HEK293 (cell line): ENCODE results near the gene NPM3.

ENCODE experiments used
- CTCF ChIA-PET: fragments of 350-600 bp; formaldehyde crosslinking; extraction: SDS; loops from one replicate; lab custom pipeline; 2021; ENCODE audit warnings: antibody characterized with exemption; lab: Yijun Ruan, JAX
- POLR2A ChIA-PET: fragments of 300-600 bp; formaldehyde crosslinking; extraction: SDS; loops from one replicate; lab custom pipeline; 2020; ENCODE audit warnings: antibody characterized with exemption, inconsistent platforms; lab: Yijun Ruan, JAX
- H3K27ac ChIP-seq: fragments of 200-500 bp; sonication (Bioruptor generic); 2 replicates; pipeline ENCODE4 v1.5.1; 2014; ENCODE audit warnings: low read depth, low read length, control low read depth, inconsistent platforms; ENCODE audit errors: extremely low read depth
- H3K36me3 ChIP-seq, 2 experiments: fragments of 200-500 bp in 1 of 2; sonication (Bioruptor generic) in 1 of 2; 1 replicate in 1 of 2; 2 replicates in 1 of 2; pipeline ENCODE4 v1.5.1; 2014 to 2017; ENCODE audit warnings: inconsistent platforms in 2 of 2, low read length in 2 of 2; ENCODE audit not compliant: control insufficient read depth in 2 of 2, insufficient read depth in 1 of 2
- H3K4me1 ChIP-seq: fragments of 200-500 bp; sonication (Bioruptor generic); 2 replicates; pipeline ENCODE4 v1.5.1; 2014; ENCODE audit warnings: mild to moderate bottlenecking, low read length, inconsistent platforms; ENCODE audit not compliant: control insufficient read depth, insufficient read depth
- H3K4me3 ChIP-seq: 2 replicates; pipeline ENCODE4 v1.5.1; 2011; ENCODE audit warnings: low read depth, mild to moderate bottlenecking, control low read depth, low read length, moderate library complexity
- H3K9me3 ChIP-seq: fragments of 200-500 bp; sonication (Bioruptor generic); 2 replicates; pipeline ENCODE4 v1.5.1; 2014; ENCODE audit warnings: low read depth, low read length, inconsistent platforms; ENCODE audit not compliant: control insufficient read depth, insufficient read depth
- GFI1B ChIP-seq: fragments of 450-650 bp; formaldehyde crosslinking; IDR thresholded peaks from 2 replicates; pipeline ENCODE4 v1.5.1; 2016; ENCODE audit warnings: missing biosample characterization, missing genetic modification characterization
- GLIS2 ChIP-seq: fragments of 450-650 bp; formaldehyde crosslinking; IDR thresholded peaks from 2 replicates; pipeline ENCODE4 v1.5.1; 2016; ENCODE audit warnings: missing biosample characterization, missing genetic modification characterization
- KLF16 ChIP-seq: fragments of 450-650 bp; formaldehyde crosslinking; IDR thresholded peaks from 2 replicates; pipeline ENCODE4 v1.5.1; 2017; ENCODE audit warnings: missing biosample characterization, missing genetic modification characterization
- SCRT2 ChIP-seq: fragments of 450-650 bp; formaldehyde crosslinking; IDR thresholded peaks from 2 replicates; pipeline ENCODE4 v1.5.1; 2016; ENCODE audit warnings: missing biosample characterization, missing genetic modification characterization
- ZBTB7A ChIP-seq: fragments of 450-650 bp; formaldehyde crosslinking; IDR thresholded peaks from 2 replicates; pipeline ENCODE4 v1.5.1; 2016; ENCODE audit warnings: low read depth, missing biosample characterization, missing genetic modification characterization
- ZEB2 ChIP-seq: fragments of 450-650 bp; formaldehyde crosslinking; IDR thresholded peaks from 2 replicates; pipeline ENCODE4 v1.5.1; 2016; ENCODE audit warnings: missing biosample characterization, missing genetic modification characterization
- ZNF140 ChIP-seq: fragments of 450-650 bp; formaldehyde crosslinking; IDR thresholded peaks from 2 replicates; pipeline ENCODE4 v1.5.1; 2016; ENCODE audit warnings: missing biosample characterization, missing genetic modification characterization
- ZNF16 ChIP-seq: fragments of 450-650 bp; formaldehyde crosslinking; IDR thresholded peaks from 2 replicates; pipeline ENCODE4 v1.5.1; 2016; ENCODE audit warnings: low read depth, missing biosample characterization, missing genetic modification characterization
- ZNF202 ChIP-seq: fragments of 450-650 bp; formaldehyde crosslinking; IDR thresholded peaks from 2 replicates; pipeline ENCODE4 v1.5.1; 2016; ENCODE audit warnings: missing biosample characterization, missing genetic modification characterization, borderline replicate concordance
- ZNF221 ChIP-seq: fragments of 450-650 bp; formaldehyde crosslinking; IDR thresholded peaks from 2 replicates; pipeline ENCODE4 v1.5.1; 2017; ENCODE audit warnings: missing biosample characterization, missing genetic modification characterization, borderline replicate concordance
- ZNF23 ChIP-seq: fragments of 450-650 bp; formaldehyde crosslinking; IDR thresholded peaks from 2 replicates; pipeline ENCODE4 v1.5.1; 2016; ENCODE audit warnings: missing biosample characterization, missing genetic modification characterization, borderline replicate concordance
- ZNF292 ChIP-seq: fragments of 450-650 bp; formaldehyde crosslinking; IDR thresholded peaks from 2 replicates; pipeline ENCODE4 v1.5.1; 2016; ENCODE audit warnings: low read depth, missing biosample characterization, missing genetic modification characterization, borderline replicate concordance
- ZNF311 ChIP-seq: fragments of 450-650 bp; formaldehyde crosslinking; IDR thresholded peaks from 2 replicates; pipeline ENCODE4 v1.5.1; 2017; ENCODE audit warnings: missing biosample characterization, missing genetic modification characterization, borderline replicate concordance
- ZNF354C ChIP-seq: fragments of 450-650 bp; formaldehyde crosslinking; IDR thresholded peaks from 2 replicates; pipeline ENCODE4 v1.5.1; 2016; ENCODE audit warnings: missing biosample characterization, missing genetic modification characterization, low read depth, borderline replicate concordance
- ZNF366 ChIP-seq: fragments of 450-650 bp; formaldehyde crosslinking; conservative IDR thresholded peaks from 2 replicates; pipeline ENCODE4 v1.5.1; 2016; ENCODE audit warnings: missing biosample characterization, missing genetic modification characterization
- ZNF398 ChIP-seq: fragments of 450-650 bp; formaldehyde crosslinking; IDR thresholded peaks from 2 replicates; pipeline ENCODE4 v1.5.1; 2017; ENCODE audit warnings: missing biosample characterization, missing genetic modification characterization
- ZNF518A ChIP-seq: fragments of 450-650 bp; formaldehyde crosslinking; conservative IDR thresholded peaks from 2 replicates; pipeline ENCODE4 v1.5.1; 2016; ENCODE audit warnings: low read depth, missing biosample characterization, missing genetic modification characterization
- ZNF521 ChIP-seq: fragments of 450-650 bp; formaldehyde crosslinking; IDR thresholded peaks from 2 replicates; pipeline ENCODE4 v1.5.1; 2017; ENCODE audit warnings: missing biosample characterization, mild to moderate bottlenecking, missing genetic modification characterization
- ZNF544 ChIP-seq: fragments of 450-650 bp; formaldehyde crosslinking; IDR thresholded peaks from 2 replicates; pipeline ENCODE4 v1.5.0; 2017; ENCODE audit warnings: missing biosample characterization, missing genetic modification characterization
- ZNF768 ChIP-seq: fragments of 450-650 bp; formaldehyde crosslinking; IDR thresholded peaks from 2 replicates; pipeline ENCODE4 v1.5.1; 2018; ENCODE audit warnings: missing biosample characterization, mild to moderate bottlenecking, missing genetic modification characterization
- TF ChIP-seq, protein P1 (sequence below): fragments of 450-650 bp; formaldehyde crosslinking; IDR thresholded peaks from 2 replicates; pipeline ENCODE4 v1.5.1; 2016; ENCODE audit warnings: missing biosample characterization, missing genetic modification characterization
- TF ChIP-seq, protein P2 (sequence below): fragments of 450-650 bp; formaldehyde crosslinking; IDR thresholded peaks from 2 replicates; pipeline ENCODE4 v1.5.1; 2016; ENCODE audit warnings: missing biosample characterization, missing genetic modification characterization

Gene NPM3

GRCh38 chr10:101818119-101818871 lies 35.0 kb upstream of the NPM3 start, which contains the start of gene OGA (continued):
- TF ChIP-seq ZNF518A (tag by site-specific recombination): peak; percentile 30; the same call in 1 of the 2 replicates
- TF ChIP-seq, protein P1, sequence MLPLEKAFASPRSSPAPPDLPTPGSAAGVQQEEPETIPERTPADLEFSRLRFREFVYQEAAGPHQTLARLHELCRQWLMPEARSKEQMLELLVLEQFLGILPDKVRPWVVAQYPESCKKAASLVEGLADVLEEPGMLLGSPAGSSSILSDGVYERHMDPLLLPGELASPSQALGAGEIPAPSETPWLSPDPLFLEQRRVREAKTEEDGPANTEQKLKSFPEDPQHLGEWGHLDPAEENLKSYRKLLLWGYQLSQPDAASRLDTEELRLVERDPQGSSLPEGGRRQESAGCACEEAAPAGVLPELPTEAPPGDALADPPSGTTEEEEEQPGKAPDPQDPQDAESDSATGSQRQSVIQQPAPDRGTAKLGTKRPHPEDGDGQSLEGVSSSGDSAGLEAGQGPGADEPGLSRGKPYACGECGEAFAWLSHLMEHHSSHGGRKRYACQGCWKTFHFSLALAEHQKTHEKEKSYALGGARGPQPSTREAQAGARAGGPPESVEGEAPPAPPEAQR (tag by site-specific recombination): 0 out of 2 replicates have a peak, but pooled peaks have one; percentile 41
- peak; percentile 61; the same call in 1 of the 2 replicates for TF ChIP-seq GLIS2 (tag by site-specific recombination)
- TF ChIP-seq ZEB2: peak; percentile 75

GRCh38 chr10:101817337-101818118 lies 34.3 kb upstream of the NPM3 start:
- H3K4me3 ChIP-seq: peak overlapping the region; percentile 92
- no peaks in the 10 kb centered on the region for H3K9me3 ChIP-seq
- ChIA-PET POLR2A (interaction anchor here (0.6 to 2.5 kb wide), 18 partner anchors 9 to 588 kb away, joined by 3 to 24 read pairs (median 4); partner anchors contain the start of genes DPCD, NPM3 and POLL), CTCF (interaction anchor here (0.6 to 2.6 kb wide), 9 partner anchors 10 to 544 kb away, joined by 3 to 17 read pairs (median 6); no protein-coding TSS in a partner anchor)
- H3K36me3 ChIP-seq: peaks cover 0 to 7% of the 10 kb centered on the region in 2 experiments; a peak in 2 of 3 replicates
- H3K27ac ChIP-seq: peak overlapping the region; percentile 90
- peaks cover 9% of the 10 kb centered on the region for H3K4me1 ChIP-seq
- no peak for TF ChIP-seq ZNF292
- TF ChIP-seq ZNF544 (tag by site-specific recombination): no peak
- no peak for TF ChIP-seq ZNF23 (tag by site-specific recombination)
- TF ChIP-seq GFI1B (tag by site-specific recombination): no peak
- TF ChIP-seq ZNF311 (tag by site-specific recombination): no peak
- TF ChIP-seq ZNF521: no peak
- no peak for TF ChIP-seq ZNF202 (tag by site-specific recombination)
- TF ChIP-seq ZNF221: no peak
- TF ChIP-seq, protein P2, sequence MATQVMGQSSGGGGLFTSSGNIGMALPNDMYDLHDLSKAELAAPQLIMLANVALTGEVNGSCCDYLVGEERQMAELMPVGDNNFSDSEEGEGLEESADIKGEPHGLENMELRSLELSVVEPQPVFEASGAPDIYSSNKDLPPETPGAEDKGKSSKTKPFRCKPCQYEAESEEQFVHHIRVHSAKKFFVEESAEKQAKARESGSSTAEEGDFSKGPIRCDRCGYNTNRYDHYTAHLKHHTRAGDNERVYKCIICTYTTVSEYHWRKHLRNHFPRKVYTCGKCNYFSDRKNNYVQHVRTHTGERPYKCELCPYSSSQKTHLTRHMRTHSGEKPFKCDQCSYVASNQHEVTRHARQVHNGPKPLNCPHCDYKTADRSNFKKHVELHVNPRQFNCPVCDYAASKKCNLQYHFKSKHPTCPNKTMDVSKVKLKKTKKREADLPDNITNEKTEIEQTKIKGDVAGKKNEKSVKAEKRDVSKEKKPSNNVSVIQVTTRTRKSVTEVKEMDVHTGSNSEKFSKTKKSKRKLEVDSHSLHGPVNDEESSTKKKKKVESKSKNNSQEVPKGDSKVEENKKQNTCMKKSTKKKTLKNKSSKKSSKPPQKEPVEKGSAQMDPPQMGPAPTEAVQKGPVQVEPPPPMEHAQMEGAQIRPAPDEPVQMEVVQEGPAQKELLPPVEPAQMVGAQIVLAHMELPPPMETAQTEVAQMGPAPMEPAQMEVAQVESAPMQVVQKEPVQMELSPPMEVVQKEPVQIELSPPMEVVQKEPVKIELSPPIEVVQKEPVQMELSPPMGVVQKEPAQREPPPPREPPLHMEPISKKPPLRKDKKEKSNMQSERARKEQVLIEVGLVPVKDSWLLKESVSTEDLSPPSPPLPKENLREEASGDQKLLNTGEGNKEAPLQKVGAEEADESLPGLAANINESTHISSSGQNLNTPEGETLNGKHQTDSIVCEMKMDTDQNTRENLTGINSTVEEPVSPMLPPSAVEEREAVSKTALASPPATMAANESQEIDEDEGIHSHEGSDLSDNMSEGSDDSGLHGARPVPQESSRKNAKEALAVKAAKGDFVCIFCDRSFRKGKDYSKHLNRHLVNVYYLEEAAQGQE (tag by site-specific recombination): no peak
- no peak for TF ChIP-seq ZNF398 (tag by site-specific recombination)
- TF ChIP-seq SCRT2: no peak
- no peak for TF ChIP-seq ZNF768 (tag by site-specific recombination)
- no peak for TF ChIP-seq KLF16 (tag by site-specific recombination)
- peak; percentile 43; the same call in 1 of the 2 replicates for TF ChIP-seq ZBTB7A (tag by site-specific recombination)
- TF ChIP-seq ZNF354C (tag by site-specific recombination): no peak
- TF ChIP-seq ZNF140 (tag by site-specific recombination): no peak
- TF ChIP-seq ZNF16 (tag by site-specific recombination): no peak
- TF ChIP-seq ZNF366 (tag by site-specific recombination): no peak
